ENCODE measurements around the gene EGLN1. TPM values are rescaled to one million over a fixed set of nuclear protein-coding genes. Genes with fewer than 3 reads are reported as not detected.

EGLN1 gene
- total RNA-seq, 4 donors from 2014 or later, result 34.7 to 53.1 (median 39.8) TPM

DNA sequence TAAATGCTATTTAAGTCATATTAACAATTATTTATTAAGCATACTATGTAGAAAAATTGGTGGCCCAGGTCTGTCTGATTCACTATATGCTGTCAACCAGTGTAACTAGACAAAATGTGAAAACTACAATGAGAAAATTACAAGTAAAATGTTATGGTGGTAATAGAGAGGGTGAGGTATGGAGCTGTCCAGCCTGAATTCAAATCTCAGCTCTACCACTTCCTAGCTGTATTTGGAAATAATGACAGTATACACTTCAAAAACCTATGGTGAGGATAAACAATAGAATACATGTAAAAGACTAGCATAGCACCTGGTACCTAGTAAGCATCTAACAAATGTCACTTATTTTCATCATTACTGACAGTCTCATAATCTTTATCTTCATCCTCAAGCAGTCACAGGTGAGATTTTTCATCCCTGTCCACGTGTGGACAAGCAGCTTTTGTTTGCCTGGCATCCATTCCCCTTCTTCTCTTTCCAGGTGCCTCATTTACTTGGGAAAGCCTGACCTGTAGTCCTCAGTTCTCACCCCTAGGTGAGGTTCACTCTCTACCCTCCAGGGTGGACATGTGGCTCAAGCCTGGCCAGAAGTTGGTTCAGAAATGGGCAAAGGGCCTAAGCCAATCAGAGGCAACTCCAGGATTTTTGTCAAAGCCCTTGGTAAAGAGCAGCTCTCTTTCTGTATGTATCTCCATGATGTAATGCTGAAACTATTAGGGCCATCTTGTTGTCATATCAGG lies 29.5 kb downstream of the EGLN1 start:
- H3K27ac ChIP-seq, result no peak overlapping the region

DNA sequence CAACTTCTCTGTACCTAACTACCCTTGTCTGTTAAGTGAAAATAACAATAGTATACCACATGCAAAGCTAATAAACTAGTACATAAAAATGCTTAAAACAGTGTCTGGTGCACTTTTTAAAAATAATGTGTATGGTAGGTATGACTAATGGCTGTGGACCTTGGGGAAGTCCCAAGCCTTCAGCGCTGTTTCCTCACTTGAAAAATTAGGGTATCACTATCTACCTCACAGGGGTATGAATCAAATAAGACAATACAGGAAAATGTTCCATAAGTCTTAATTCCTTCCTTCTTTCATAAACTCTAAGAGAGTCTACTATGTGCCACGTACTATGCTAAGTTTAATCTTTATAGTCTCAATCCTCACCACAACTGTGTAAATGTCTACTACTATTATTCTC lies 32.0 kb downstream of the EGLN1 start:
- no peaks in the 10 kb centered on the region for H3K36me3 ChIP-seq
- no peak for TF ChIP-seq POLR2A (IDR thresholded peaks at IDR 0.05)
- TF ChIP-seq, protein P1, sequence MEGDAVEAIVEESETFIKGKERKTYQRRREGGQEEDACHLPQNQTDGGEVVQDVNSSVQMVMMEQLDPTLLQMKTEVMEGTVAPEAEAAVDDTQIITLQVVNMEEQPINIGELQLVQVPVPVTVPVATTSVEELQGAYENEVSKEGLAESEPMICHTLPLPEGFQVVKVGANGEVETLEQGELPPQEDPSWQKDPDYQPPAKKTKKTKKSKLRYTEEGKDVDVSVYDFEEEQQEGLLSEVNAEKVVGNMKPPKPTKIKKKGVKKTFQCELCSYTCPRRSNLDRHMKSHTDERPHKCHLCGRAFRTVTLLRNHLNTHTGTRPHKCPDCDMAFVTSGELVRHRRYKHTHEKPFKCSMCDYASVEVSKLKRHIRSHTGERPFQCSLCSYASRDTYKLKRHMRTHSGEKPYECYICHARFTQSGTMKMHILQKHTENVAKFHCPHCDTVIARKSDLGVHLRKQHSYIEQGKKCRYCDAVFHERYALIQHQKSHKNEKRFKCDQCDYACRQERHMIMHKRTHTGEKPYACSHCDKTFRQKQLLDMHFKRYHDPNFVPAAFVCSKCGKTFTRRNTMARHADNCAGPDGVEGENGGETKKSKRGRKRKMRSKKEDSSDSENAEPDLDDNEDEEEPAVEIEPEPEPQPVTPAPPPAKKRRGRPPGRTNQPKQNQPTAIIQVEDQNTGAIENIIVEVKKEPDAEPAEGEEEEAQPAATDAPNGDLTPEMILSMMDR (IDR thresholded peaks at IDR 0.05), result no peak
- no peak for DNase-seq
- H3K9me3 ChIP-seq, result no peaks in the 10 kb centered on the region
- H3K4me3 ChIP-seq, result no peak overlapping the region
- H3K27me3 ChIP-seq, result no peaks in the 10 kb centered on the region
- H3K4me1 ChIP-seq, result peaks cover 0 to 13% (median 0%) of the 10 kb centered on the region in 4 donors
- H3K27ac ChIP-seq, result no peak overlapping the region

More for the DNA sequence above, 29.5 kb downstream of the EGLN1 start:
- no peak for TF ChIP-seq POLR2A (IDR thresholded peaks at IDR 0.05)
- TF ChIP-seq, protein P1 (IDR thresholded peaks at IDR 0.05), result no peak
- no peaks in the 10 kb centered on the region for H3K9me3 ChIP-seq
- no peak for DNase-seq
- no peaks in the 10 kb centered on the region for H3K36me3 ChIP-seq
- peaks cover 0 to 25% (median 0%) of the 10 kb centered on the region in 4 donors for H3K4me1 ChIP-seq
- H3K4me3 ChIP-seq, result no peak overlapping the region
- no peaks in the 10 kb centered on the region for H3K27me3 ChIP-seq

DNA sequence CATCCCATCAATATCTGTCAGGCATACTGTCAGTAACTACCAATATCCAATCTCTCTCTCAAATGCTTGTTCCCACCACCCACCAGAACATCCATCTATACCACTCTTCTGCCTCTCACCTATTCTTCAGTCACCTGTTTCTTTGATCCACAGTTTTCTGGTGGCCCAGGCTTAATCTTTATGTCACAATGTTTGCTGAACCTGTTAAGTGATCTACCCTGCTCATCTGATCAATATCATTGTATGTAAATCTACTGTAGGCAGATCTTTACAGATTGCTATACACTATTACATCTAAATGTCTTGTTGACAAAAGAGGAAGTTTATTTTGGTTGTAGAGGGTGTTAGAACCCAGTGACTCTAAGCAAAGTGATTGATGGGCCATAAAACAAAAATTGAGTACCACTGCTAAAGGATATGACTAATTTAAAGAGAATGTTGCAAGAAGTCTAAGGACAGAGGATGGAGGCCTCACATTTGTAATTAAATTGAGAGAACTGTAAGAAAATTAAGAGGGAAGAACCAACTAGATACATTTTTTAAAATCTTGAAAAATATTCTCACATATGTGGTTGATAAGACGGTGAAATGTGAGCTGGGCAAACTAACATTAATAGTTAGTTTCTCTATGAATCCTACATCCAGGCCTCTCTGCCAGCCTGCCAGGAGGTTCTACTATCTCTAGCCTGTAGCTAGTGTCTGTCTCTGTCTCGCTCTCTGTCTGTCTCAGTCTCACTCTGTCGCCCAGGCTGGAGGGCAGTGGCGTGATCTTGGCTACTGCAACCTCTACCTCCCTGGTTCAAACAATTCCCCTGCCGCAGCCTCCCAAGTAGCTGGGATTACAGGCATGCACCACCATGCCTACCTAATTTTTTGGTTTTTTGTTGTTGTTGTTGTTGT lies 34.1 kb downstream of the EGLN1 start:
- DNase-seq, result no peak
- Histone ChIP-seq H3K27ac (no peak overlapping the region), H3K4me1 (peaks cover 0 to 9% (median 0%) of the 10 kb centered on the region in 4 donors), H3K27me3 (no peaks in the 10 kb centered on the region), H3K9me3 (no peaks in the 10 kb centered on the region), H3K4me3 (no peak overlapping the region), H3K36me3 (no peaks in the 10 kb centered on the region)
- TF ChIP-seq, protein P1 (IDR thresholded peaks at IDR 0.05), result no peak
- TF ChIP-seq POLR2A (IDR thresholded peaks at IDR 0.05), result no peak

DNA sequence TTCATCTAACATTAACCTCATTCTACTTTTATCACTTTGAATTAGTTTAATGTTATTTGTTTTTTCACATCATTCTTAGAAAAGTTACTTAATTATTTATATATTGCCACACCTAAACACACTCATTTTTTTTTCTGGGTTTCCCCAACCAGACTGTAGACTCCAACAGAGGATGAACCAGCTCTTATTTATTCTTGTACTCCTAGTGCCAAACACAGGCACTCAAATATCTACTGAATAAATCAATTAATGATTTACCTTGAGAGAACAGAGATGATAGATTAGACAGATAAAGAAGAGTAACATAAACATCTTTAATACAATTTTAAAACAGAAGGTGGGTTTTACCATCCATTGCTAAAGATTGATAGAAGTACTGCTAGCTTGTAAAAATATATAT lies 35.6 kb downstream of the EGLN1 start:
- Histone ChIP-seq H3K27me3 (no peaks in the 10 kb centered on the region), H3K4me1 (peaks cover 0 to 13% (median 0%) of the 10 kb centered on the region in 4 donors), H3K36me3 (no peaks in the 10 kb centered on the region), H3K9me3 (no peaks in the 10 kb centered on the region), H3K27ac (no peak overlapping the region), H3K4me3 (no peak overlapping the region)
- DNase-seq, result no peak
- TF ChIP-seq, protein P1 (IDR thresholded peaks at IDR 0.05), result no peak
- no peak for TF ChIP-seq POLR2A (IDR thresholded peaks at IDR 0.05)

DNA sequence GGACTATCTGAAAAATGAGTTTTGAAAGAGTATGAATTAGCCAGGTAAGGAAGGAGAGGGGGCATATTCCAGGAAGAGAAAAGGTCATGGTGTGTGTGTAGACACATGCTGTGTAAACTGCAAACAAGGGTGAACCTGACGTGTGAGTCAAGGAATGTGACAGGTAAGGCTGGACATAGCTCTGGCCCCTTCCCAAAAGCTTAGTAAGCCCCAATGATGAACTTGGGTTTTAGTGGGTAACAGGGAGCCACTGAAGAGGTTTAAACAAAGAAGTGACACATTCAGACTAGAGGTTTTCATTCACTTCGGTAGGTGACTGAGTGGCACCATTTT lies 36.7 kb downstream of the EGLN1 start:
- Histone ChIP-seq H3K4me3 (no peak overlapping the region), H3K27ac (no peak overlapping the region), H3K27me3 (no peaks in the 10 kb centered on the region), H3K9me3 (no peaks in the 10 kb centered on the region), H3K4me1 (peaks cover 0 to 13% (median 0%) of the 10 kb centered on the region in 4 donors), H3K36me3 (no peaks in the 10 kb centered on the region)
- DNase-seq, result no peak
- no peak for TF ChIP-seq POLR2A (IDR thresholded peaks at IDR 0.05)
- TF ChIP-seq, protein P1 (IDR thresholded peaks at IDR 0.05), result no peak
